GM19035 (cell line): ENCODE data around the gene CNDP1.
"Not testable (repeated sequence)": the region's sequence is repeated elsewhere in the genome, so short reads cannot be mapped to it uniquely, and the experiment has no call there.

Experiments
- ATAC-seq: cut with Tn5 transposase; IDR thresholded peaks from one replicate; pipeline ENCODE4 v1.9.1; 2021; ENCODE audit not compliant: unreplicated experiment

The CNDP1 gene

DNA sequence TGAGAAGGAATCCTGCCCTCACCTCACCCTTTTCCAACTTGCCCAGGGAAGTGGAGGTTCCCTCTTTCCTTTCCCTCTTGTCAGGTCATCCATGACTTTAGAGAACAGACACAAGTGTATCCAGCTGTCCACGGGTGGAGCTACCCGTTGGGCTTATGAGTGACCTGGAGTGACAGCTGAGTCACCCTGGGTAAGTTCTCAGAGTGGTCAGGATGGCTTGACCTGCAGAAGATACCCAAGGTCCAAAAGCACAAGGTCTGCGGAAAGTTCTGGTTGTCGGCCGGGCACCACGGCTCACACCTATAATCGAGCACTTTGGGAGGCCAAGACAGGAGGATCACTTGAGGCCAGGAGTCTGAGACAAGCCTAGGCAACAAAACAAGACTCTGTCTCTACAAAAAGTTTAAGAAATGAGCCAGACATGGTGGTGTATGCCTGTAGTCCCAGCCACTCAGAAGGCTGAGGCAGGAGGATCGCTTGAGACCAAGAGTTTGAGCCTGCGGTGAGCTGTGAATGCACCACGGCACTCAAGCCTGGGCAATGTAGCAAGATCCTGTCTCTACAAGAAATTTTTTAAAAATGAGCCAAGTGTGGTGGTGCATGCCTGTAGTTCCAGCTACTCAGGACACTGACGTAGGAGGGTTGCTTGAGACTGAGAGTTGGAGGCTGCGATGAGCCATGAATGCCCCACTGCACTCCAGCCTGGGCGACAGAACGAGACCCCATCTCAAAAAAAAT, 14.0 kb upstream of the CNDP1 start:
- ATAC-seq: no peak

DNA sequence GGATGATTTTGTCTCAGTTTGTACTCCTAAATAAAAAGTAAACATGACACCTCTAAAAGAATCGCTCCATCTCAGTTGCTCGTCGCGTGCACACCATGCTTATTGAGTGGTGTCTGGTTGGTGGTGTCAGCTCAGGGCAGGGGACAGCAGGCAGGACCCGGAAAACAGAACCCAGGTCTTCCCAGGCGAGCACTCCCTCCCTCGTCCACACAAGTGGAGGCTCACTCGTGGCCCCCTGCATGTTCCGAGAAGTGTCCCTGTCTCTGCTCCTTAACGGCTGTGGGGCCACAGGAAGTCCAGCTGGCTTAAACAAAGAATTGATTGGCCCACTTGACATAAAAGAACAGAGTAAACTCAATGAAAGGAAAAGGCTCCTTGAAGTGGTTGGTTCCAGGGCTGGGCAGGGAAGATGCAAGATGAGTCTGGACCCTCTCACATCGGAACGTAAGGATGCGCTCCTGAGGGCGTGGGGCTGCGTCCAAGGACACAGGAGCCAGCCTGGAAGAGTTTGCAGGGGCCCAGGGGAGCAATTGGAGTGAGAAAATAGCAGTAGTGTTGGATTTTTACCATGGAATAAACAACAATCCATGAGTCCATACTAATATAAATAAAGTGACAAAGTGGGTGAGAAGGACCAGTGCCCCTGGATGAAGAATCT, 13.1 kb upstream of the CNDP1 start:
- no peak for ATAC-seq

DNA sequence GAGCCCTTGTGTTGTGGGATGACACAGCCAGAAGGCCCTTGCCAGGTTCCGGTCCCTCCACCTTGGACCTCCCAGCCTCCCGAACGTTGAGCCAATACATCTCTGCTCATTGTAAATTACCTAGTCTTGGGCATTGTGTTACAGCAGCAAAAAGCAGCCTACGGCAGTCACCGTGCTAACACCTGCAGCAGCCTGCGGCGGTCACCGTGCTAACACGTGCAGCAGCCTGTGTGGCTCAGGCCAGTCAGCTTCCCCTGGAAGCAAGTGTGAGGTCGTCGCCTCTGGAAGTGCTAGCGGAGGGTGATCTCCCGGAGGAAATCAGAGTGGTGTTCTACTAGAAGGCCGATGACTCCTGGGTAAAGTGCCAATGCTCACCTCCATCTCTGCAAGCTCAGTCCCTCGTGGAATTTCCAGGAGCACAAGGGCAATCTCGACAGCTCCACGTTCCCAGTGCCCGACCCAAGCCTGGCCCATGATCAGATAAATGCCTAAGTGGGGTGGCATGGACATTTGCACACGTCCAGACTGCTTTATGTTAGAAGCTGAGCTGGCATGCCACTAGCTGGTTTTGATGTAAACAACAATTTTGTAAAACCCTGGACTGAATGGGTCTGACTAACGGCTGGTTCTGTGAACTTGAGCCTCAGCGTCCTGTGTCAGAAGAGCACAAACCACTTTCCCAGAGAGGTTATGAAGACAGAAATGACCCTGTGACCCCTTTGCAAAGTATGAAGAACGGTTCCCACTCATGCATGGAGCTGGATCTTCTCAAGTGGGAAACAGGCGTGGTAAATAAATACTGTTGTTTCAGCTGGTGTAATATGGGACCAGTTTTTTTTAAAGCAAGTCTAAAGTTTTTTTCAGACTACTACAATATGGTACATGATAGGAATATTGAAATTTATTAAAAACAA, 11.4 kb upstream of the CNDP1 start:
- ATAC-seq: no peak

DNA sequence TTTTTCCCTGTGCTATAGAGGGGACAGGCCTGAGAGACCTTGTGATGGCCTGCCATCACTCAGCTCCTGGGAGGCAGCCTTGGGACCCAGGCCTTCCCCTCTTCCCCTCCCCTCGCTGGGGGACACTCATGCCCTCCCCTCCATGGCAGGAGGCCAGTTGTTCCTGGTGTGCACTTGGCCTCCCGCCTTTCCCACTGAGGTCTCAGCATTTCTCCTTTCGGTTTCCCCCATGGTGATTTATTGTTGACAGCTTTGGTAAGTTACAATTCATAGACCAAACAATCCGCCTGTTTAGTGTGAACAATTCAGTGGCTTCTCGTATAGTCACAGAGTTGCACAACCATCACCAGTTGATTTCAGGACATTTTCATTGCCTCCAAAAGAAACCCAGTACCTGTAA, 10.2 kb upstream of the CNDP1 start:
- ATAC-seq: no peak

DNA sequence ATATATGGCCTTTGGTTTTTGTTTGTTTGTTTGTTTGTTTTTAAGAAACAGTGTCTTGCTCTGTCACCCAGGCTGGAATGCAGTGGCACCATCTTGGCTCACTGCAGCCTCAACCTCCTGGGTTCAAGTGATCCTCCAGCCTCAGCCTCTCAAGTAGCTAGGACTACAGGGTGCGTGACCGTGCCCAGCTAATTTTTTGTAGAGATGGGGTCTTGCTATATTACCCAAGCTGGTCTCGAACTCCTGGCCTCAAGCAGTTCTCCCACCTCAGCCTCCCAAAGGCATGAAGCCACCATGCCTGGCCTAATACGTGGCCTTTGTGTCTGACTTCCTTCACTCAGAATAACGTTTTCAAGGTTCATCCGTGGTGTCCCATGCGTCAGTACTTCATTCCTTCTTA, 9.4 kb upstream of the CNDP1 start:
- not testable (repeated sequence) for ATAC-seq

DNA sequence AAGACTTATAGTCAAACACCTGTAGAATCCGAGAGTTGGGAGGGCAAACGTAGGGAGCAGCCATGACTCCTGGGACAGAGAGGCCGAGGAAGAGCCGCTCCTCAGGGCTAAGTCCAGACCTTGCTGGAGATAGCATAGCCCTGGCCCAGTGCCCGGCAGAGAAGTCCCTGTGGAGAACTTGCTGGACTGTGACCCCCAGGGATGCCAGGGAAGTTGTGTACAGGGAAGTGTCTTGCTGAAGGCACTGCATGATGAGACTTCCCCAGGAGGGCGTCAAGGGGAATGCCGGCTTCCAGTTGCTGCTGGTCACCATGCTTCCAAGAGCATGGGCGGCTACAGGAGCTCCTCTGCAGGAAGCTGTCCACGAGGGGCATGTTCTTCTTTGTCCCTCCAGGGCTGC, 8.6 kb upstream of the CNDP1 start:
- no peak for ATAC-seq

DNA sequence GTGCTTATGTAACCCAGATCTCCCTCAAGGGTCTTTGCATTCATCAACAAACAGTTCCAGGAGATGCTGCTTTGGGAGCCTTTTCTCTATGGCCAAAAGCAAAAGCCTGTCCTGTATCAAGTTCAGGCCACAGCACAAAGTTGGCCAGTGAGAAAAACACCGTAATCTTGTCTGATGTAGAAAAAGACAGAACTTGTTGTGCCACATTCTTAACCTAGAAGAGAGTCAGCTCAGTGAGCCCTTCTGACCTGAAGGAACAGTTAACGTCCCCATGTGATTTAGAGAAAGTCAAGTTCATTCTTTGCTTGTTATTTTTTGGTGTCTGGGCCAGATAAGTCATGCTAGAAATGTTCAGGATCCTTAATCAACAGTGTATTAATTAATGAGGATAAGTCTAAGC, 7.8 kb upstream of the CNDP1 start:
- no peak for ATAC-seq

DNA sequence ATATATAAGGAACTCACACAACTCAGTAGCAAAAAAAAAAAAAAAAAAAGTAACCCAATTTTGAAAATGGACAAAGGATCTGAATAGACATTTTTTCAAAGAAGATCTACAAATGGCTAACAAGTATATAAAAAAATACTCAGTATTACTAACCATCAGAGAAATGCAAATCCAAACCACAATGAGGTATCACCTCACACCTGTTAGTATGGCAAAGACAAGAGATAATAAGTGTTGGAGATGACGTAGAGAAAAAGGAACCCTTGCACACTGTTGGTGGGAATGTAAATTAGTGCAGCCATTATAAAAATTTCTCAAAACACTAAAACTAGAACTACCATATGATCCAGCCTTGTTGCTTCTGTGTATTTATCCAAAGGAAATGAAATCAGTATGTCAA, 5.8 kb upstream of the CNDP1 start:
- no peak for ATAC-seq

DNA sequence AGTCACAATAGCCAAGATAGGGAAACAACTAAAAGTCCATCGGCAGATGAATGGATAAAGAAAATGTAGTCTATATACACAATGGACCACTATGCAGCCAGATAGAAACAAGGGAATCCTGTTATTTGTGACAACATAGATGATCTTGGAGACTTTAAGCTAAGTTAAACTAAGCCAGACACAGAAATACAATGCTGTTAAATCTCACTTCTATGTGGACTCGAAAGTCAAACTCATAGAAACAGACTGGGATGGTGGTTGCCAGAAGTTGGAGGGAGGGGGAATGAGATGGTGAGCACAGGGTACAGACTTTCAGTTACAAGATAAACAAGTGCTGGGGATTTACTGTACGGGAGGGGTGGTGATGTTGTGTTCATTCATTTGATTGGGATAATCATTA, 5.4 kb upstream of the CNDP1 start:
- ATAC-seq: no peak

DNA sequence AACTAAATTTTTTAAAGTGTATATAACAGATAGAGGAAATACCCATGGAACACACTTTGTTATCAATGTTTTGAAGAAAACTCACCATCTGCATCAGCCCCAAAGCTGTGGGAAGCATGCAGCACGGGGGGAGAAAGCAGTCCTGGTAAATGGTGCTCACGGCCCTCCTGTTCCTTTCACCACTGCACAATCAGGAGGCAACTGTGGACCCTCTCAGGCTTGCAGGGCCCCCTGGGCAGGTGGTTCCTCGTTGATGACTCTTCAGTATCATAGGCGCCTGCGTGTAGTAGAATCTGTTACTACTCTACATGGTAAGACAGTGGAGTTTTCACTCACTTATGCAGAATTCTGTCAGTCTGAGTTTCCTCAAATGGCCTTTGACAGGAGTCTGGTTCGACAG, 4.9 kb upstream of the CNDP1 start:
- ATAC-seq: no peak

DNA sequence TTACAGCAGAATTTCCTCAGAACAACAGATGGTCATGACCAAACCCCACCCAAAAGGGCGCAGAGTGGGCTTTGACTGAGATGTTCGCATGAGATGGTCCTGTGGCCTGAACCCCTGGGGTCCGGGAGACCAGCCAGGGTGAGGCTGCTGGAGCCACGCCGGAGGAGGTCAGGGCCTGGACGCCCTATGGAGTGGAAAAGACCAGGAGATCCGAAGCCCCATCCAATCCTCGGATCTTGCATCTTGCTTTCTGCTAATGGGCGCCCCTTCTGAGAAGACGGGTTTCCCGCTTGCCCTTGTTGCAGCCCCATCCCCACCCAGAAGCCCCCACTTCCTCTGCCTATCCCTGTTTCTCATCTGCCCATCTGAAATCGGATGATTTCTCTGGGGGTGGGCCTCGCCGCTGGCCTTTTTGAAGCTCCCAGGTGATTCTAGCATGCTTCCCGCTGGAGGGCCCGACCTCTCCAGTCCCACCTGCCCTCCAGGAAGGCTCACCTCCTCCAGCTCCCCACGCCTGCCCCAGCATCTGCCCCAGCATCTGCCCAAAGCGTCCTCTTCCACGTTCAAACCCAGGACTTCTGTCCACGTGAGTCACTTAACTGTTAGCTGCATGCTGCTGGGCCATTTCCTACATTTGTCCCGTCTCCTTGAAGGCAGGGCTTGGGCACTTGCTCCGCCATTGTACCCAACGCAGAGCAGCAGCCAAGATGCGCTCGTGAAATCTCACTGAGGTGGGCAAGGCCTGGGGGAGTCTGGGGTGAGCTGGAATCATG, 4.3 kb upstream of the CNDP1 start:
- no peak for ATAC-seq

DNA sequence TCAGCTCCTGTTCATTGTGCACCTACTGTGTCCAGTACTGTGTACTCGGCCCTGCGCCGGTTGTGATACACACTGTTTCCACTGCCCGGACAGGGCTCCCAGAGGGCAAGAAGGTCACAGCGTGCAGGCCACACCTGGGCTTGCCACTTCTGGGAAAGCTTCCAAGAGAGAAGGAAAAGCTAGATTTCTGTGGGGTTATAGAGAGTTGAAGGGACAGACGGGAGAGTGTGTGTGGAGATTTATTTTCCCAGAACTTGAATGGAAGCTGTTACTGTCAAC, 3.8 kb upstream of the CNDP1 start:
- ATAC-seq: no peak

DNA sequence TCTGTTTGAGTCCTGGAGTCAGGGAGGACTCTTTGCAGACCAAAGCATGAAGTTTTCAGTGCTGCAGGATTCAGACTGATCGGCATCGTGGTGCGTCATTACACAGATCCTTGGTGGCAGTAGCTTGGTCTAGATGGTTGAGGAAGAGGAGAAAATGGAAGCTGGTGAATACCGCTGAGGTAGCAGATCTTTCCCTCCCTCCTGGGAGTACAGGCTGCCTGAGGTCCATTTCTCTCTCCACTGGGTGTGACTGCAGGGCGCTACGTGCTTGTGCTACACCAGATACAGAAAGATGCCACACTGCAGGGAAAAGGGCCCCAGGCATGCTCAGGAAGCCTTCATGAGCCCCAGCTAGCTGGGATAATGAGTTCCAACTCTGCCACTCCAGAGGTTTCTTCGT, 3.3 kb upstream of the CNDP1 start:
- ATAC-seq: no peak

DNA sequence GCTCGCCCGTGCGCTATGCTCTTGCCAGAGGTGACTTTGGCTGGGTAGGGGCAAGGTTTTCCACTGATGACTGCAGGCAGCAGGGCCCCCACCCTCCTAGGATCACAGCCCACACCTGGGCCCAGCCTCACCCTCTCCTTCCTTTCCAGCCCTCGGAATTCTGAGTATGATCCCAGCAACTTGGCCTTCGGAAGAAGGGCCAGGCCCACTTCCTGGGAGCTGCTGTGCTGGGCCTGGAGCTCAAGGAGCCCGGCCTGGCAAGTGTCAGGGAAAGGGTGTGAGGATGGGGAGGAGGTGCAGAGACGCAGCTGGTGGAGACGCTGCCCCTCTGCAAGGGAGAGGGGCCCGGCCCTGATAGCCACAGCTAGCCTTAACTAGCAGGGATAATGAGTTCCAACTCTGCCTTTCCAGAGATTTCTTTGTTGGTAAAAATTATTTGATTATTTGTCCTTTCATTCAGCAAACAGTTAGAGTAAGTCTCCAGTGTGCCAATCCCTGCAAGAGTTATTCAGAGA, 1.7 kb upstream of the CNDP1 start:
- no peak for ATAC-seq

DNA sequence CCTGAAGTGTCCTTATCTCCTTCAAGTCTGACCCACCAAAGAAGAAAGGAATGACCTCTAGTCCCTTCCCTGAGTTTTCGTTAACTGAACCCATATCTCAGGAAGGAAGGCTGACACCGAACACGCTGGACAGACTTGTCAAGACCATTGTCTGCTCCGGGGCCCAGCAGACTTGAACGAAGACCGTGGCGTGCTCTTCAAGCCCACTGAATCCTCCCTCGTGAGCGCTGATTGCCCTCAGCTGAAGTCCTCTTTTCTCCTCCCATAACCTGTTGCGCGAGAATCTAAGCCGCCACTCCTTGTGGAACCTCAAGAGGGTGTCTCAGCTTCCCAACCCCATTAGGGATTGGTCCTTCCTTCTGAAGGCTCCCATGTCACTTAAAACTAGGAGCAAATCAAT, 634 bp upstream of the CNDP1 start:
- ATAC-seq: no peak

DNA sequence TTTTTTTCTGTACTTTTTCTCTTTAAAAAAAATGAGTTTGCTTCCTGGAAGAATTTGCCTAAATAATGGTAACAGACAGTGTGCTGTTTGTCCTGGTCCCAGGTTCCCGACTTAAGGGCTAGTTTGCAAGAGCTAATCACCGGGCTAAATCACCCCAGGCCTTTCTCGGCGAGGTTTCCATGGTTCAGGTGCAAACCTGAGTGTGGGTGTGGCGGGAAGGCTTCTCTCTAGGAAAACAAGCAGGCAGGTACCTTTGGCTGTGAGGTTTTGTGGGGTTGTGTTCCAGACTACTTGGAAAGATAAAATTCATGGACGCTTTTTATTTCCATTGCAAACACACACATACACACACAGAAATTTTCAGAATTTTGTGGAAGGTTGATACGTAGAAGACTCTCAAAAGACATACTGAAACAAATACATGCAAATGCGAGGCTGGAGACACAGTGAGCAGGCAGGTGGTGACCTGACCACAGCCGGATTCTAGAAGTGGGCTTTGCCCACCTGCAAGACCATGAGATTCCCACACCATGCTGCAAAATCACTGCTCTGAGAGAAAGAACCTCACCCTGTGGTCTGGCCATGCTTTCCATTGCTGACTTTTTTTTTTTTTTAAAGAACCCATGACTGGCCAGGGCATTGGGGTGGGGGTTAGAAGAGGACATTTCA, 815 bp downstream of the CNDP1 start:
- ATAC-seq: no peak

DNA sequence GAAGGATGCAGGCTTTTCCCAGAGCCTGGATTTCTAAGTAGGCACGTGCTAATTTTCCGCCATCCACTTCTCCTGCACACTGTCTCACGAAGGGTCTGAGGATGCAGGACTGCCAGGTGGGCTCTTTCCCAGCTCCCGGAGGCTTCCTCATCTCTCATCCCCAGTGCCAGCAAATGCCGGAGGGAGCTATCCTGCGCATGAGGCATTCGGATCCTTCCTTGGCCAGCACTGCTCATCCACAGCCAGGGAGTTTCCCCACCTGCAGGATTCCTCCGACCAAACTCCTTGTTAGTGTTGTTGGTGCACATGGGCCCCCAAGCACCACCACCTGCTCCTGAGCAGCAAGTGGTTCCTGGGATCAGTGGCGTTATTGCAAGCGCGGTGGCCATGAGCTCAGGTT, 5.0 kb downstream of the CNDP1 start:
- ATAC-seq: no peak

DNA sequence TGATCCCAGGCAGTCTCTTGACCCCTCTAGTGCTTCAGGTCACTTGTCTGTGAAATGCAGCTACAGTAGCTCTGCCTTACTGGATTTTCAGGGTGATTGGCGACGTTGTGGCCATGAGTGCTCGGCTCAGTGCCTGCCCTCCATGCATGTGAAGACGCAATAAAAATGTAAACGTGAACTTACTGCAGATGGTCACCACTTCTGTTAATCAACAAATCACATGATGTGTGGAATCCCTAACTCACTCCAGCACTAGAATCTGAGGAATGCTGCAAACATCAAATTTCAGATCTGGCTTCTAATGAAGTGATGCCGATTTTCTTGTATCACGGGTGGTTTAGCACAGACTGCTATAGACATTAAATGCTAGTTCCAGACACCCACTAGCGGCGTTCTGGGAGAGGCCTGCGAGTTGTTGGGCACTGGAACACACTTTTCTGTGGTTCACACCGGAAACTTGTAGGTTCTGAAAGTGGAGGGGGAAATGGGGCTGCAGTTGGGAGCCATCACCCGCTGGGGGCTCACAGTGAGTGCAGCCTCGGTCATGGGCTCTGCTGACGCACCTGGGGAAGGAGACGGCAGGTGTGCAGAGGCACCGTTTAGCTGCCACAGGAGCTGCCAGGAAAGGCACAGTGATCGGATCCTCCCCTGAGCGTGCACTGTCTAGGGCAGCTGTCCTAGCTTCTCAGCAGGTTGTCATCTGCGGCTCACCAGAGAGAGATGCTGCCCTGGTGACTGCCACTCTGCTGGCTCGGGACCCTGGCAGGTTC, 6.5 kb downstream of the CNDP1 start:
- ATAC-seq: no peak

DNA sequence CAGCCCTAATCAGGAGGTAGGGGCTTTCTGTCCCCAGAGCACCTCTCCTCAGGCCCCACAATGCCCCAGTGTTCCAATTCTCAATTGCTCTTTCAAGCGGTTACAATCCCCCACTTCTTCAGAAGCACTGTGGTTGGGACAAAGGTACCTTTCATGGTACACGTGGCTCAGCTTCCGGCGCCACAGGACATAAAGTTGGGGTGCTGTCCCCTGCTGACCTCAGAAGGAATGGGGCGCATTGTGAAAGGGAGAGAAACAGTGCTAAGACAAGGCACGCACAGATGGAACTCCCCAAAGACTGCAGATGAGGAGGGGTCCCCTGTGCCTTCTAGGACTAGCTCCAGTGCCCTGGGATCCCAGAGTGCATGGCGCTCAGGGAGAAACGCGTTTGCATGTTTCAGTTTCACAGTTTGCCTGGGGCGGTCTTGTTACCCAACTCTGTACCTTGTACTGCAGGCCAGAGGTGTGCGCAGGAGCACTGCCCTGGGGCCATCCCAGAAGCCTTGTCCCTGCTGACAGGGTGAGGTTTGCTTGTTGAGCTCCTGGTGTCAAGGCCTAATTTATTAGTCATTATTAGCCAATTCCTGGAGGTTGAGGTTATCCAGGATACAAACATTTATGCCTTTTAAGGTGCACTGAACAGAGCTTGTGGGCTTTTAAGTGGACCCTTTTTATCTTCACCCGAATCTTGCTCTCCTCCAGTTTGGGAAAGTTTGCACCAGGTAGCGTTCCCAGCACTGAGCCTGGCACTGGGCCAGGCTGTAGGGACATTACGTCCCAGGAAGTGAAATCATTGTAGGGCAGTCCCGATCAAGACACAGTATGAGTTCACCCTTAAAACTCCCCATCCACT, 7.6 kb downstream of the CNDP1 start:
- no peak for ATAC-seq
